Transverse colon (tissue), 4 donors: ENCODE results near the gene OAT.

ENCODE experiments used
- CTCF ChIP-seq, 5 experiments: fragments of 200-600 bp in 3 of 5; fragments of 450-650 bp in 2 of 5; sonication (generic) in 3 of 5; IDR thresholded peaks; 1 replicate in 2 of 5; 2 replicates in 3 of 5; pipeline ENCODE4 v1.5.1; 2016 to 2017; ENCODE audit warnings: antibody characterized with exemption in 5 of 5, inconsistent platforms in 3 of 5, mild to moderate bottlenecking in 2 of 5, moderate library complexity in 1 of 5
- EP300 ChIP-seq: sonication (generic); formaldehyde crosslinking; IDR thresholded peaks from one replicate; pipeline ENCODE4 v1.6.1; 2017; ENCODE audit warnings: antibody characterized with exemption, low read depth
- POLR2A ChIP-seq: fragments of 450-650 bp; IDR thresholded peaks from one replicate; pipeline ENCODE4 v1.6.1; 2016; ENCODE audit warnings: antibody characterized with exemption, mild to moderate bottlenecking, moderate library complexity
- POLR2AphosphoS5 ChIP-seq, 3 donors: sonication (generic); formaldehyde crosslinking; IDR thresholded peaks; one replicate each; pipeline ENCODE4 v1.6.1; 2016; ENCODE audit warnings: antibody characterized with exemption in 3 of 3

DNA sequence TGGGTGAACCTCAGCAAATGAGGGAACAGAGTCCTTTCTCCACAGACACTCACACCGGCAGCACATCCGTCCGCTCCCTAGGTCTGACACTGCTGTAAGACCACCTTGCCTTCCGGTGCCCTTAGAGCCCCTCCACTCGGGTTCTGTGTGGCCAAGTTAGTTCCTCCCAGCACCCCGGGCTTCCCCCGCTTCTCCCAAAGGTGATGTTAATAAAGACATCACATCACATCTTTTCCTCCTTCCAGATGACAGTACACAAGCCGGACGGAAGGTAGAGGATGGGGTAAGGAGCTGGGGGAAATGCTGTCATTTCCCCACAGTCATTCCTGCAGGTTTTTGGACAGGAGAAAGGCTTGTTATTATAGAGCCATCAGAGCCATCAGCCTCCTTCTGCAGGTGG is 42.3 kb downstream of the OAT start:
- TF ChIP-seq POLR2A (no peak), CTCF (IDR thresholded peaks at IDR 0.05) (no peak), POLR2AphosphoS5 (IDR thresholded peaks at IDR 0.05) (no peak), EP300 (no peak)
